Muscle of arm (tissue), 12 donors: ENCODE results near the gene ITGB2. TPM values are rescaled to one million over a fixed set of nuclear protein-coding genes. Genes with fewer than 3 reads are reported as not detected.

ENCODE experiments used
- DNase-seq: peaks from one replicate; pipeline ENCODE4 v3.0.0-alpha.2; 2013
- polyA plus RNA-seq, 12 donors: library from polyadenylated mRNA; unstranded; fragments of 120-200 nt; gene quantifications; one replicate each; pipeline ENCODE4 v1.2.1, GENCODE V29; 2013; ENCODE audit not compliant: insufficient read length in 12 of 12

Gene ITGB2
- polyA plus RNA-seq, 12 donors, result 6.6 to 27.9 (median 9.8) TPM; not detected in 1

- no peak for DNase-seq
Measured at GRCh38 chr21:44956356-44957046, 35.8 kb upstream of the ITGB2 start.

GRCh38 chr21:44955798-44956175 is 35.1 kb upstream of the ITGB2 start:
- DNase-seq, result no peak

GRCh38 chr21:44955141-44955797 is 34.6 kb upstream of the ITGB2 start:
- DNase-seq, result no peak

DNA sequence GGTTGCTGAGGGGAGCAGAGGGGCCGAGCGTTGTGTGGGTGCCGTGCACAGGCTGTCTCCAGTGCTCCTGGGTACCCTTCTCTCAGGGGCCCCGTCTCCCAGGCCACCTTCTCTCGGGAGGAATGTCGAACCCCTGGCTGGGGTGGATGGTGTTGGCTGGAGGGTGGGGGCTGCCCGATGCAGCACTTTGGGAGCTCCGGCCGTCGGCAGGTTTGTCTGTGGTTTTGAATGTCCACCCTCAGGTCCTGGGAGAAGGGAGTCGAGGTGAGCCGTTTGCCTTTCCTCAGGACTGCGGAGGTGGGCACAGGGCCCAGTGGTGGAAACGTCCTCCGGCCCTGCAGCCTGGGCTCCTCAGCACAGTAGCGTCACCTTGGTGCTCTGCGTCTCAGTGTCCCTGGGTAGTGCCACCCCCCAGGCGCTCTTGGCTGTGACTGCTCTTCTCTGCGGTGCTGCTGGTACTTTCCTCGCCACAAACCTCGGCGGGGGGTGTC is 33.6 kb upstream of the ITGB2 start:
- no peak for DNase-seq

DNA sequence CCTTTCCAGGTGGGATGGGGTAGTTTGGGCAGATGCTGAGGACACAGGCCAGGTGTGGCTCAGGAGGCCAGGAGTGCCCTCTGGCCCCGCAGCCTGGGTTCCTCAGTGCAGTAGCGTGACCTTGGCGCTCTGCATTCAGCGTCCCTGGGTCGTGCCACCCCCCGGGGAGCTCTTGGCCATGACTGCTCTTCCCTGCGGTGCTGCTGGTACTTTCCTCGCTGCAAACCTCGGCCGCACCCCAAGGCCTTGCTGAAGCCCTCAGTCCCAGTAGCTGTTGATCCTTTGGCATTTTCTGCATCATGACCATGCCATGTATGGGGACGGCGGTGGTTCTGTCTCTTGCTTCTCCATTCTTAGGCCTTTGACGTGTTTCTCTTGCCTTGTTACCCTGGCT is 32.9 kb upstream of the ITGB2 start:
- DNase-seq, result no peak

GRCh38 chr21:44952929-44953627 is 32.4 kb upstream of the ITGB2 start:
- no peak for DNase-seq

DNA sequence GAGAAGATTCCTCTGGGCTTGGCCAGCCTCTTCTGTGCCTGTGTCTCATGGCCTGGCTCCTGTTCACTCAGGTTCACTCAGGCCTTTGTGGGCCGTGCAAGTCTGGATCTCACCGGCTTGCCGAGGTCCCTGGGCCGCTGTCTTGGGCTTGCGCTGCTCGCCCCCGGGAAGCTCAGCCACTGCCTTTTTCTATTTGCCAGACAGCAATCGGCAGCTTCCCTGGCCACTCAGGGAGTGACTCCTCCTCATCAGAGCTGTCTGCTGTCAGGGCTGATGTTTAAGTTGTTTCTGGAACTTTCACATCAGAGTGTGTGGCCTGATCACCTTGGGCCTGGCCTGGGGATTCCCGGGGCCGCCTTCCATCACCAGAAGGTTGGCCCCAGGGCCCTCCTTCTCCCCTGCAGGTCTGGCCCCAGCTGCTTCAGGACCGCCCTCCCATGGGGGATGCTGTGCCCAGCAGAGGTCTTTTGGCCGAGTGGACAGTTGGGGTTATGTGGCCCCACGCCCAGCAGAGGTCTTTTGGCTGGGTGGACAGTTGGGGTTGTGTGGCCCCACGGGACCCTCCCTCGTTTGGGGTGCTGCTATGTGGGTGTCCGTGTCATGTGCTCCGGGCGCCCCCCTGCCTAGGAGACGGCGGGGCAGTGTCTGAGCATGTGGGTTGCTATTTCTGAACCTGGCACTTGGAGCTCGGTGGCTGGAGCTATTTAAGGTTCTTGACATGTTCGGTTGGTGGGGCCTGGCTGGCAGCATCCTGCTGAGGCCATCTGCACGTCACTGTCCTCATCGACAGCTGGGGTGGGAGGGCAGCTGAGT is 31.6 kb upstream of the ITGB2 start:
- no peak for DNase-seq

- no peak for DNase-seq
Measured at GRCh38 chr21:44951186-44951915, 30.7 kb upstream of the ITGB2 start.

DNA sequence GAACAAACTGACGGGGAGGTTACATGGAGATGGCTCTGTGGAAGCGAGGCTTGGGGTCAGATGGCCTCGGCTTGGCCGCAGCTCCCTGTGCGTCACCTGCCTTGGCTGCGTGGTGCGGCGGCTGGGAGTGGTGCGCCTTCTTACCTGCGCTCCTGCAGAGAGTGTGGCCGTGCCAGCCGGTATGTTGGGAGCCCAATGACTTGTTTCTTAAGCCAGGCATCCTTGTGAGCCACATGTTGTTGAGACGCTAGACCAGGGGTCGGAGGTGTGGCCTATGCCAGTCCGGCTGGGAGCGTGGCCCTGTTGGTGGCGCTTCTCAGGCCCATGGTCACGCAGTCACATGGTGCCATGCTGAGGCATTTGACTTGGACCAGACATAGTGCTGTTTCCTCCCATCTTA is 29.7 kb upstream of the ITGB2 start:
- DNase-seq, result no peak

GRCh38 chr21:44949779-44950198 is 29.1 kb upstream of the ITGB2 start:
- DNase-seq, result peak; percentile 83

DNA sequence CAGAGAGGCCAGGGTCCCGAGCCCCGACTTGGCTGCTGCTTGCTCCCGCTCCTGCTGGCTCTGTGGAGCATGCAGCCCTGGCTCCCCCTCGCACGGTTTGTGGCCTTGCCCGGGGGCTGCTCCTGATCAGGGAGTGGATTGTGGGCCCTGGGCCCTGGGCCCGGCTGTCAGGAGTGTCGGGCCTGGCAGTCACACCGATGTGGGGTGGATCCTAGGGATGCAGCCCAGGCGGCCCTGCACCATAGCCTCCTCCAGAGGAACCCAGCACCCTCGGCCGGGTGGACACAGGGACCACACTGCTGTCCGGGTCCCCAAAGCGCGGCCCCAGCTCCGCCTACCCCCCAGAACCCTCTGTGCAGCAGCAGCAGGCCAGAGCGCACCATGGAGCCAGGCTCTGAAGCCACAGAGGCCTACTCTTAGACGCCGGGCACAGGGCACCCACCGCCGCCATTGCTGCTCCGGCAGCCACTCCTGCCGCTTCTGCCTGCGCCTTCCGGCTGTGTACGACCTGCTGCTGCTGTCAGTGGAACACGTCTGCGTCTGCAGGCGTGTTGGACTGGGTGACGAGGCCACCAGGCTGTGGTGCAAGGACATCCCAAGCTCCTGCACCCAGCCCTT is 28.6 kb upstream of the ITGB2 start:
- DNase-seq, result no peak

DNA sequence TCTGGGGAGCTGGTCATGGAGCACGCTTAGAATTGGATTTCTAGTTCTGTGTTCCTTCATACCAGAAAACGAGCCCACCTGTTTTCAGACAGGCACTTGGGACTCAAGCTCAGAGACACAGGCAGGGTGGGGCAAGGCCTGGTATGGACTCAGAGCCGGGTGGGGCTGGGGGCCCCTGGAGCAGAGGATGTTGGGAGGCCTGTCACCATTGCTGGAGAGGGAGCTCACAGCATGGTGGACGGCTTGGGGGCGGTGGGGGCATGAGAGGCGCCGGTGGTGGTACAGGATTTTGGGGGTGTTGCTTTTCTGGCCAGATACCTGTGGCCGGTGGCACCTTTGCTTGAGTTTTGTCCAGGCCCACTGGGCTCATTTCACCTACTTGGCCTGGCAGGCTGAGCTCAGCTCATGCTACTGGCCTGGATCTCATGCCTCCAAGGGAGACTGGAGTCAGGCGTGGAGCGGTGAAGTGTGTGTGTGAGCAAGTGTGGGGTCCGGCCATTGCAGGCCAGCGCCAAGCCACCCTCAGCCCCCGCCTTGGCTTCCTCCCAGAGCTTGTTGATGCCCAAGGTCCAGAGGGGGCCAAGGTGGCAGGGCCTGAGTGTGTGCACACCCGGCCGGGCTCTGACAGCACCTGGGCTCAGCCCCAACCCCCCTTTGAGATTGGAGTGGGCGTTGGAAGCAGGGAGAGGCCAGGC is 27.9 kb upstream of the ITGB2 start:
- no peak for DNase-seq

DNA sequence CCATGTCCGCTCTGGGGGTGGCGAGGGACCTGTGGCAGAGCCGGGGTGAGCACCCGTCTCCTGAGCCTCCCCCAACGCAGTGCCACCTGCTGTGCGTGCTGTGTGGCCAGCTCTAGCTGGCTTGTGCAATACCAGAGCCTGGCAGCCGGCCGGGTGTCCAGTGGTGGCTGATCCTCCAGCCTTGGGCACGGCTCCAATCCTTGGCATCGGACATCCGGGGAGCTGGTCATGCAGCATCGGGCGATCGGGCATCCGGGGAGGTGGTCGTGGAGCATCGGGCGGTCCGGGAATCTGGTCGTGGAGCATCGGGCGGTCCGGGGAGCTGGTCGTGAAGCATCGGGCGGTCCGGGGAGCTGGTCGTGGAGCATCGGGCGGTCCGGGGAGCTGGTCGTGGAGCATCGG is 27.2 kb upstream of the ITGB2 start:
- no peak for DNase-seq

DNA sequence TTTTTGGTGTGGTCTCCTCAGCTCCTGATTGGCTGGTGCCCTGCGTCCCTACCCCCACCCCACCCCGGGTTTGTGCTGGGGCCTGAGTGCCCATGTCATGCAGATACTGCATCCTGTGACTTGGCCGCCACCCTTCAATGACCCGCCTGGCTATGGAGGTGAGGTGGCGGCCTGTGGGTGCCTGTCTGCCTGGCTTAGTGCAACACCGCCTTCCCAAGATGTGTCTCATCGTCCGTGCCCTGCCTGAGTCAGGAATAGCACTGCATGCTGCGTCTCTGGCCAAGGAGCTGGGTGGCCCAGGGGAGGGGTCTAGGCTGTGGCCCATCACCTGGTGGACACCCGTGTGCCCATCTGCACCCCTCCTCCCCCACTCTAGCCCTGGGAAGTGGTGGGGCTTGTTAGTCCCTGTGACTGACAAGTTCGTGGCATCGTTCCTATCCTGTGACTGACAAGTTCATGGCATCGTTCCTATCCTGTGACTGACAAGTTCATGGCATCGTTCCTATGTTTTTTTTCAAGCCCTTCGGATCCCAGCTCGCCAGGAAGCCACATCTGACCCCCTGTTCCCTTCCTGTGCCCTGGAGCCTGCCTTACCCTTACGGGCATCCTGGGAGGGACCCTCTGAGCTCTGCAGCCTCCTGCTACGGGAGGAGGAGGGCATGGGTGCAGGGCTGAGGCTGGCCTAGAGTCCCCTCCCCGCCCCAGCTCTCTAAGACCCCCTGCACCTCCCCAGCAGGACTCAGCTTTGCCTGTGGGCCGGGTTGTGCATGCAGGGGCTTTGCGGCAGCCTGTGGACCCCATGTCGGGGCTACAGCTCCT is 26.6 kb upstream of the ITGB2 start:
- no peak for DNase-seq

DNA sequence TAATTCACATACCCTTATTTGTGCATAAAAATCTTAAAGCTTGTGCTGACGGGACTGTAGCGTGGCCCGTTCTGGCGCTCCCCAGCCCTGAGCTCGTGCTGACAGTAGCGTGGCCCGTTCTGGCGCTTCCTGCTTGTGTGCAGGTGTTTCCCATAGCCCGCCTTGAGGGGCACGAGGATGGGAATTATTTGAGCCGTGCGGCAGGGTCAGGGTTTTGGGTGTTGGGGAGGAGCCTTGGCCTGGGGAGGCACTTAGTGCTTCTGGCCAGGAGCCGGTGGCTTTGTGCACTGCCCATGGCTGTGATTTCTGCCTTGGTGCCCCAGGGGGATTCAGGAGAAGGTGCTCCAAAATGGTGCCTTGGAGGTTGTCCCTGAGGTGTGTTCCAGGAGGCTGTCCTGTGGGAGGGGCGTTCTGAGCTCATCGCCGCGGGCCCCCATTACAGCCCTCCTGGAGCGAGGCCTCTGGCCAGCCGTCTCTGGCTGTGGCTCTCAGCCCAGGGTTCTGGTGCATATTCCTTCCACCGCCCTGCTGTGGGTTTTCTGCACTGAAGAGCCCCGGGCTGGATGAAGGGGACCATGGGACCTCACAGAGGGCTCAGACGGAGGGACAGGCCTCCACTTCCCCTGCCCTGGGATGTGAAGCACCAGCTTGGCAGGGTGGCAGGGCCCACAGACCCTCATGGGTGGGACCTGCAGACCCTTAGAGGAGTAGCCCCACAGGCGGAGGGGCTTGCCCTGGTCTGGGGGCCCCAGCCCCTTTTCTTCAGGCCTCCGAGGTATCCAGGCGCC is 25.7 kb upstream of the ITGB2 start:
- no peak for DNase-seq

GRCh38 chr21:44944596-44944995 is 23.9 kb upstream of the ITGB2 start:
- DNase-seq, result no peak

GRCh38 chr21:44943686-44944550 is 23.2 kb upstream of the ITGB2 start:
- DNase-seq, result no peak
